Diencephalon (tissue), 1 donor: ENCODE measurements around the gene S100A16. TPM values are rescaled to one million over a fixed set of nuclear protein-coding genes. Genes with fewer than 3 reads are reported as not detected.

ENCODE experiments used
- total RNA-seq: library from RNA; depleted of rRNA; stranded (reverse); fragments of >200 nt; gene quantifications from one replicate; pipeline ENCODE4 v1.2.3, GENCODE V29; 2014

The S100A16 gene
- 48.0 TPM for total RNA-seq

GRCh38 chr1:153612755-153613331 lies at the start of gene S100A16:
S100A16 (minus strand) TSS chr1:153613137; CDS start chr1:153608151, 4,986 bp downstream.

GRCh38 chr1:153658400-153659174 lies 45.6 kb upstream of the S100A16 start, which contains the start of gene SNAPIN:
SNAPIN (plus strand) TSS chr1:153658703; CDS start chr1:153658744, 41 bp downstream.

GRCh38 chr1:153633754-153634665 lies 21.1 kb upstream of the S100A16 start, which contains the start of gene CHTOP:
CHTOP (plus strand) TSS chr1:153634066; CDS start chr1:153636589, 2,523 bp downstream.

GRCh38 chr1:153627715-153628626 lies 15.0 kb upstream of the S100A16 start, which contains the start of gene S100A1:
S100A1 (plus strand) TSS chr1:153628434; CDS start chr1:153630522, 2,088 bp downstream.

GRCh38 chr1:153626904-153627714 lies 14.2 kb upstream of the S100A16 start, which contains the start of gene S100A13:
S100A13 (minus strand) TSS chr1:153627505; CDS start chr1:153626472, 1,033 bp downstream.

GRCh38 chr1:153616144-153616916 lies 3.4 kb upstream of the S100A16 start, which contains the start of gene S100A14:
S100A14 (minus strand) TSS chr1:153616325; CDS start chr1:153615858, 467 bp downstream.

GRCh38 chr1:153565529-153566374 lies 47.2 kb downstream of the S100A16 start, which contains the start of gene S100A2:
S100A2 (minus strand) TSS chr1:153565844; CDS start chr1:153563877, 1,967 bp downstream.

Other genes starting within 250 kb of the S100A16 start
- gene S100A12, start 237.5 kb downstream of the S100A16 start, total RNA-seq, result 4.8 TPM
- 13.1 TPM for gene S100A8, start 222.1 kb downstream of the S100A16 start, total RNA-seq
- not detected for gene S100A7A, start 196.6 kb downstream of the S100A16 start, total RNA-seq
- not detected for gene S100A7, start 152.5 kb downstream of the S100A16 start, total RNA-seq
- gene S100A6, start 77.1 kb downstream of the S100A16 start, total RNA-seq, result 51.7 TPM
- not detected for gene S100A5, start 72.2 kb downstream of the S100A16 start, total RNA-seq
- 3.2 TPM for gene S100A4, start 67.3 kb downstream of the S100A16 start, total RNA-seq
- not detected for gene S100A3, start 63.9 kb downstream of the S100A16 start, total RNA-seq
- gene S100A2, start 47.3 kb downstream of the S100A16 start, total RNA-seq, result not detected
- not detected for gene S100A14, start 3.2 kb upstream of the S100A16 start, total RNA-seq
- 15.0 TPM for gene S100A13, start 14.4 kb upstream of the S100A16 start, total RNA-seq
- gene S100A1, start 15.3 kb upstream of the S100A16 start, total RNA-seq, result 2.1 TPM
- gene CHTOP, start 20.9 kb upstream of the S100A16 start, total RNA-seq, result 68.7 TPM
- 53.3 TPM for gene SNAPIN, start 45.6 kb upstream of the S100A16 start, total RNA-seq
- 182 TPM for gene ILF2, start 57.9 kb upstream of the S100A16 start, total RNA-seq
- 0.46 TPM for gene NPR1, start 65.6 kb upstream of the S100A16 start, total RNA-seq
- gene INTS3, start 114.9 kb upstream of the S100A16 start, total RNA-seq, result 47.5 TPM
- gene SLC27A3, start 162.3 kb upstream of the S100A16 start, total RNA-seq, result 15.9 TPM